Astrocyte of the cerebellum (primary cell): Measurements from ENCODE around the gene PARVB.

ENCODE experiments used
- DNase-seq: peaks from one replicate; pipeline ENCODE4 v3.0.0-alpha.2; 2011; ENCODE audit warnings: low read depth
- H3K4me3 ChIP-seq: 2 replicates; pipeline ENCODE4 v1.5.1; 2011; ENCODE audit warnings: mild to moderate bottlenecking, low read depth, low read length, moderate library complexity
- in situ Hi-C: cut with HindIII; loops from 2 replicates; pipeline ENCODE4 v1.10.0; 2017; ENCODE audit warnings: low sequenced_read_pairs
- TF ChIP-seq, protein P1 (sequence below): IDR thresholded peaks from 2 replicates; pipeline ENCODE4 v1.5.1; 2012; ENCODE audit warnings: low read length, low read depth, moderate library complexity, mild to moderate bottlenecking; ENCODE audit errors: missing control alignments

Gene PARVB

DNA sequence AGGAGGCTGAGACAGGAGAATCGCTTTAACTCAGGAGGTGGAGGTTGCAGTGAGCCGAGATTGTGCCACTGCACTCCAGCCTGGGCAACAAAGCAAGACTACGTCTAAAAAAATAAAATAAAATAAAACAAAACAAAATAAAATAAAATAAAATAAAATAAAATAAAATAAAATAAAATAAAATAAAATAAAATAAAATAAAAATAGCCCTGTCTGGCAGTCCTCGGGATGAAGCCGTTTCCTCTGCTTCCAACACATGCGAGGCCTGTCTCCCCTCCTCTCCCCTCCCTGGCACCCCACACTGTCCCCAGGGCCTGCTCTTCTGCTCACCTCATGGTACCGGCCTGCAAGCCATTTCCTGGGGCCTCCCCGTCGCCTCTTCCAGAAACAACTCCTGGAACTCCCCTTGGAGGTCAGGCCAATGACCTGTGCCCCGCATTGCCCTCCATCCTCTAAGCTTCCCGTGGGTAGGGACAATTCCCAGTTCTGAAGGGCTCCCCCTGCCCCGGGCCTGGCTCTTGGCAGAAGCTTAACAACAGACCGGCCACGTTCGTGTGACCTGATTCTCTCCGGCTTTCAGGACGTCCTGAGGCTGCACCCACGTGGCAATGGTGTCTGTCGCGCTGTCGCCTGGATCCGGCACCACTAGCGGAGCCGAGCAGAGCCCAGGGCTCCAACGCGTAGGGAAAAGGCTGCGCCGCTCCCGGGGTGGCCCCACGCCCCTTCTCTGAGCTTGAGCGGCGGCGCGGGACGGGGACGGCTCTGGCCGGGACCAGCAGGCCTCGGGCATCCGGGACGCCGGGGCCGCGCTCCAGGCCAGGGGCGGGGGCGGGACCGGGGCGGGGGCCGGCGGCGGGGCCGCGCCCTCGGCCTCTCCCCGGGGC is 456 bp upstream of the PARVB start:
- TF ChIP-seq, protein P1, sequence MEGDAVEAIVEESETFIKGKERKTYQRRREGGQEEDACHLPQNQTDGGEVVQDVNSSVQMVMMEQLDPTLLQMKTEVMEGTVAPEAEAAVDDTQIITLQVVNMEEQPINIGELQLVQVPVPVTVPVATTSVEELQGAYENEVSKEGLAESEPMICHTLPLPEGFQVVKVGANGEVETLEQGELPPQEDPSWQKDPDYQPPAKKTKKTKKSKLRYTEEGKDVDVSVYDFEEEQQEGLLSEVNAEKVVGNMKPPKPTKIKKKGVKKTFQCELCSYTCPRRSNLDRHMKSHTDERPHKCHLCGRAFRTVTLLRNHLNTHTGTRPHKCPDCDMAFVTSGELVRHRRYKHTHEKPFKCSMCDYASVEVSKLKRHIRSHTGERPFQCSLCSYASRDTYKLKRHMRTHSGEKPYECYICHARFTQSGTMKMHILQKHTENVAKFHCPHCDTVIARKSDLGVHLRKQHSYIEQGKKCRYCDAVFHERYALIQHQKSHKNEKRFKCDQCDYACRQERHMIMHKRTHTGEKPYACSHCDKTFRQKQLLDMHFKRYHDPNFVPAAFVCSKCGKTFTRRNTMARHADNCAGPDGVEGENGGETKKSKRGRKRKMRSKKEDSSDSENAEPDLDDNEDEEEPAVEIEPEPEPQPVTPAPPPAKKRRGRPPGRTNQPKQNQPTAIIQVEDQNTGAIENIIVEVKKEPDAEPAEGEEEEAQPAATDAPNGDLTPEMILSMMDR = no peak
- no peak for DNase-seq
- in situ Hi-C loops = loop anchor here (10.0 to 25.0 kb wide), 2 partner anchors 281 to 564 kb away; no protein-coding TSS in a partner anchor
- peak overlapping the region; percentile 42 for H3K4me3 ChIP-seq

GRCh38 chr22:44025171-44026065 is 1.3 kb downstream of the PARVB start:
- TF ChIP-seq, protein P1 = no peak
- DNase-seq = no peak
- in situ Hi-C loops = loop anchor here (10.0 kb wide), 1 partner anchor 279 kb away; no protein-coding TSS in a partner anchor
- peak overlapping the region; percentile 42 for H3K4me3 ChIP-seq

GRCh38 chr22:44026066-44026629 is 2.0 kb downstream of the PARVB start:
- no peak overlapping the region for H3K4me3 ChIP-seq
- no peak for DNase-seq
- in situ Hi-C loops = loop anchor here (10.0 kb wide), 1 partner anchor 279 kb away; no protein-coding TSS in a partner anchor
- TF ChIP-seq, protein P1 = no peak

DNA sequence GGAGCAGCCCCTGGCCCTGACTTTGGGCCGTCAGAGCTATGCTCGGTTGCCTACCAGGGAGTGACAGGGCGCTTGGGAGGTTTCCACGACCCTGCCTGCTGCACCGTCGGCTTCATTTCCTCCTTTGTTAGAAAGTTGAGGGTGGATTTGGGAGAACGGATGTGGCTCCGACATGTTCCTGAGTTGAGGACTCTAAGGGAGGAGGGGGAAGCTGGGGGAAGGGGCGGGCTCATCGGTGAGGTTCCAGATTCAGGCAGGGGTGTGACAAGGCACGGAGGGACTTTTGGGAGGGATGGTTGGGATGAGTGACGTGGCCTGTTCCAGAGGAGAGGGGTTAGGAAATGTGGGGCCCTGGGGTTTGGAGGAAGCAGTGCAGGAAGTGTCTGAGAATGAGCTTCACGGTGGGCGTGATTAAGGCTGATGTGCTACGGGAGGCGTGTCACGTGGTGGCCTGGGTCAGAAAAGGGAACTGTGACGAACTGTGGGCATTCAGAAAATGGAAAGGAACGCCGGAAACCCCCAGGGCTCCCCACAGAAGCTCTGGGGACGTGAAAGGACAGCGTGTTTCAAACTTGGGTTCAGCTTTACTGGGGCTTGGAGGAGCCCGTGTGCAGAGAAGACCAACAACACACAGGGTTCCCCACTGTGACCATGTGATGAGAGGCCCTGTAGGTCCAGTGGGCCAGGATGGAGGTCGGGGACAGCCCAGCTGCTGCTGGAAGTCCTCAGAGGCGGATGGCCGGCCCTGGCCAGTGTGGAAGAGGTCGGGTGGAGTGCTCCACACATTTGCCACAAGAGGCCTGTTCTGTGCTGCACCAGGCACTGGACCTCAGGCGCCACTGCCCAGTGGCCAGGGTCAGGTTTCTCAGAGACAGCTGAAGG is 2.8 kb downstream of the PARVB start:
- in situ Hi-C loops = loop anchor here (10.0 kb wide), 1 partner anchor 278 kb away; no protein-coding TSS in a partner anchor
- no peak for DNase-seq
- no peak overlapping the region for H3K4me3 ChIP-seq

GRCh38 chr22:44028091-44028490 is 4.0 kb downstream of the PARVB start:
- DNase-seq = no peak
- H3K4me3 ChIP-seq = no peak overlapping the region
- TF ChIP-seq, protein P1 = no peak
- in situ Hi-C loops = loop anchor here (10.0 kb wide), 1 partner anchor 277 kb away; no protein-coding TSS in a partner anchor

More for the DNA sequence above, 2.8 kb downstream of the PARVB start:
- TF ChIP-seq, protein P1 = no peak
